Lung (tissue), 12 donors: ENCODE results near the gene PTPA. TPM values are rescaled to one million over a fixed set of nuclear protein-coding genes. Genes with fewer than 3 reads are reported as not detected.
"Not testable (repeated sequence)": the region's sequence is repeated elsewhere in the genome, so short reads cannot be mapped to it uniquely, and the experiment has no call there.

Experiments
- ATAC-seq: fragments of 200-7000 bp; cut with Tn5 transposase; one replicate; pipeline ENCODE4 v1.9.1; 2020; ENCODE audit warnings: moderate number of reproducible peaks; ENCODE audit not compliant: insufficient read depth, low FRiP score
- DNase-seq, 3 donors: peaks; one replicate each; pipeline ENCODE4 v3.0.0-alpha.2; 2013 to 2017
- H3K27ac ChIP-seq, 2 donors: one replicate each; pipeline ENCODE4 v1.5.1; 2013; ENCODE audit warnings: mild to moderate bottlenecking in 2 of 2, moderate library complexity in 2 of 2, control low read depth in 1 of 2, inconsistent platforms in 1 of 2, low read depth in 1 of 2, low read length in 1 of 2
- H3K27me3 ChIP-seq, 3 donors: one replicate each; pipeline ENCODE4 v1.5.1; 2013; ENCODE audit warnings: low read length in 2 of 3; ENCODE audit not compliant: control insufficient read depth in 3 of 3, insufficient read depth in 3 of 3
- H3K36me3 ChIP-seq, 4 donors: one replicate each; pipeline ENCODE4 v1.5.1; 2013; ENCODE audit warnings: low read length in 4 of 4, mild to moderate bottlenecking in 1 of 4, moderate library complexity in 1 of 4; ENCODE audit not compliant: control insufficient read depth in 4 of 4, insufficient read depth in 4 of 4
- H3K4me1 ChIP-seq, 5 donors: one replicate each; pipeline ENCODE4 v1.5.1; 2013; ENCODE audit warnings: low read length in 5 of 5, mild to moderate bottlenecking in 2 of 5, moderate library complexity in 1 of 5; ENCODE audit not compliant: control insufficient read depth in 5 of 5, insufficient read depth in 5 of 5
- H3K4me3 ChIP-seq: one replicate; pipeline ENCODE4 v1.5.1; 2013; ENCODE audit warnings: mild to moderate bottlenecking, control low read depth, moderate library complexity
- H3K9ac ChIP-seq, 2 donors: one replicate each; pipeline ENCODE4 v1.5.1; 2013; ENCODE audit warnings: low read length in 2 of 2, control low read depth in 1 of 2; ENCODE audit not compliant: insufficient read depth in 1 of 2
- H3K9me3 ChIP-seq, 4 donors: one replicate each; pipeline ENCODE4 v1.5.1; 2013; ENCODE audit warnings: low read length in 3 of 4, mild to moderate bottlenecking in 1 of 4, moderate library complexity in 1 of 4; ENCODE audit not compliant: control insufficient read depth in 4 of 4, insufficient read depth in 3 of 4
- CTCF ChIP-seq: IDR thresholded peaks from 2 replicates; pipeline ENCODE4 v1.5.1; 2012; ENCODE audit warnings: mild to moderate bottlenecking; ENCODE audit errors: control extremely low read depth, extremely low read depth
- WGBS, 2 donors: extraction: QIAGEN DNeasy Blood & Tissue Kit; methylation state at CpG; one replicate each; pipeline ENCODE4 v1.1.7; 2013; 5-methylcytosine and 5-hydroxymethylcytosine counted together
- polyA plus RNA-seq, 2 donors: library from polyadenylated mRNA; stranded (reverse); fragments of 200-250 nt; gene quantifications; one replicate each; pipeline ENCODE4 v1.2.1, GENCODE V29; 2013
- total RNA-seq, 2 donors: library from RNA; depleted of rRNA in 1 of 2; stranded (reverse); fragments of >200 nt in 1 of 2; gene quantifications; one replicate each; pipeline ENCODE4 v1.2.1, GENCODE V29; 2014 to 2021
- donor health status: control.
- donor health status: control.
- donor health status: Bipolar disorder and iron deficiency.
- donor health status: healthy.
- donor health status: DM: yes; HTN: yes; CAD: no.

Gene PTPA
- total and polyA plus RNA-seq, 4 donors: 62.5 to 145 (median 116) TPM

DNA sequence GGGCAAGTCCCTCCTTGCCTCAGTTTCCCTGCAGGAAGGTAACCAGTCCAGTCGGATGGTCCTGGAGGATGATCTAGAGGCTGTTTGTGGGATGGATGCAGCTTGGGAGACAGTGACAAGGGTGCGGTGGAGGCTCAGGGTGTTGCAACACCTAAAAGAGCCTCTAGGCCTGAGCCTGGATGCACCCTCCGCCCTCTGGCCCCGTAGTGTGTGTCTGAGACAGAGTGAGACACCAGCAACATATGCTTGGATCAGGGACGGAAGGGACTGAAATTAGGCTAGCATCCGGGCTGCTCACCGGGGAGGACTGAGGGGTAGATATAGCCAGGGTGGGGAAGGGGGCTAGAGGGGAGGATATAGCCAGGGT, 1.7 kb upstream of the PTPA start:
- no peaks in the 10 kb centered on the region for H3K27me3 ChIP-seq
- H3K9me3 ChIP-seq: no peaks in the 10 kb centered on the region
- ATAC-seq (no peak), DNase-seq (no peak)
- TF ChIP-seq CTCF: no peak
- no peak overlapping the region for H3K9ac ChIP-seq
- peaks cover 0 to 7% (median 5%) of the 10 kb centered on the region in 5 donors for H3K4me1 ChIP-seq
- H3K4me3 ChIP-seq: no peak overlapping the region
- H3K27ac ChIP-seq: no peak overlapping the region
- H3K36me3 ChIP-seq: peaks cover 0 to 7% (median 1%) of the 10 kb centered on the region in 4 donors
- 58 to 73% methylated on average over 7 of the region's 7 CpGs for WGBS, 2 donors

- no peak for TF ChIP-seq CTCF
- Histone ChIP-seq H3K4me3 (peak overlapping the region; percentile 80), H3K27me3 (no peaks in the 10 kb centered on the region), H3K9me3 (no peaks in the 10 kb centered on the region), H3K9ac (peak overlapping the region in 1 of 2 donors; percentile 58), H3K27ac (peak overlapping the region; percentile 71 to 82), H3K36me3 (peaks cover 0 to 7% (median 1%) of the 10 kb centered on the region in 4 donors), H3K4me1 (peaks cover 0 to 7% (median 5%) of the 10 kb centered on the region in 5 donors)
- ATAC-seq (no peak), DNase-seq (peak in 2 of 3 donors; percentile 13 to 14)
- whole genome bisulfite sequencing, 2 donors: 5 to 6% methylated on average over 57 to 64 of the region's 64 CpGs
These were observed 1.1 kb upstream of the PTPA start for GRCh38 chr9:129109952-129110739.

DNA sequence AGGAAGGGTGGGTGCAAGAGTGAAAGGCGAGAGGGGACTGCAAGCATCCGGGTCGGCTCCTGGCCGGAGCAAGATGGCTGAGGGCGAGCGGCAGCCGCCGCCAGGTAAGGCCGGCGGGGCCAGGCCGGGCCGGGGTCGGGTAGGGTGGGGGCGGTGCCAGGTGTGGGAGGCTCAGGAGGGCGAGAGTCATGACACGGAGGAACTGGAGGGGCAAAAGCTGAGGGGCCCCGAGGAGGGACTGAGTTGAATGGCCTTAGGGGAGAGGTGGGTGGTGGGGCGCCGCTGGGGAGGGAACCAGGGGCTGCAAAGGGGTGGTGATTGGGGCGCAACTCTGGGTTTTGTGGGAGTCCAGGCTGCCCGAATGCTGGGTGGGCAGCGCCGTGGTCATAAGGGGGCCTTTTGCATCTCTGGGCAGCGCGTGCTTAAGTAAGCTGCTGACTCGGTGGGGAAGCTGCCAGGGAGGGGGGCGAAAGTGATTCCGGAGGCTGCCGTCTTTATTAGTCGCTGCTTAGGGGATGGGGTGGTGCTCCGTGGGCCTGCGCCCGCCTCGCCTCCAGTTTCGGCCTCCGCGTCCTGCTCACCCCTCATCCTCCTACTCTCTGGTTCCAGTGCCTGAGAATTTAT, 425 bp downstream of the PTPA start:
- Histone ChIP-seq H3K4me1 (peaks cover 0 to 7% (median 5%) of the 10 kb centered on the region in 5 donors), H3K27ac (peak overlapping the region; percentile 94 to 99), H3K9ac (peak overlapping the region; percentile 39 to 65), H3K36me3 (peaks cover 0 to 3% (median 1%) of the 10 kb centered on the region in 4 donors), H3K9me3 (no peaks in the 10 kb centered on the region), H3K4me3 (peak overlapping the region; percentile 96), H3K27me3 (no peaks in the 10 kb centered on the region)
- ATAC-seq (no peak), DNase-seq (peak; percentile 46 to 72 (median 62))
- TF ChIP-seq CTCF: no peak
- WGBS, 2 donors: 1% methylated on average over 33 to 37 of the region's 37 CpGs

DNA sequence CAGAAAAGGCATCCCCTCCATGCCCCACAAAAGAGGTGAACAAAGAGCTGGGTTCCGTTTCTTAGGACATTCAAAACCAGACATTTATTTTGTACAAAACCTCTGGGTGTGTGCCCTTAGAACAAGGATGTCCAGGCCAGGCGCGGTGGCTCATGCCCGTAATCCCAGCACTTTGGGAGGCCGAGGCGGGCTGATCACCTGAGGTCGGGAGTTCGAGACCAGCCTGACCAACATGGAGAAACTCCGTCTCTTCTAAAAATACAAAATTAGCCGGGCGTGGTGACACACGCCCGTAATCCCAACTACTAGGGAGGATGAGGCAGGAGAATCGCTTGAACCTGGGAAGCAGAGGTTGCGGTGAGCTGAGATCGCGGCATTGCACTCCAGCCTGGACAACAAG, 1.3 kb downstream of the PTPA start:
- peak overlapping the region; percentile 96 for H3K4me3 ChIP-seq
- not testable (repeated sequence) for H3K36me3 ChIP-seq, H3K9me3 ChIP-seq, H3K9ac ChIP-seq, DNase-seq, ATAC-seq, H3K27me3 ChIP-seq, H3K4me1 ChIP-seq, H3K27ac ChIP-seq
- WGBS, 2 donors: 94 to 97% methylated on average over 17 of the region's 17 CpGs
